ENCODE measurements around the gene RBM27.
"Not testable (repeated sequence)": the region's sequence is repeated elsewhere in the genome, so short reads cannot be mapped to it uniquely, and the experiment has no call there.

The RBM27 gene

GRCh38 chr5:146192571-146193043, 10.8 kb upstream of the RBM27 start:
- no peak for DNase-seq (ENCODE audit: extremely low spot score)
- POLR2A ChIA-PET: no interaction called here
- CTCF ChIA-PET: interaction anchor here (1.2 kb wide), 1 partner anchor 10 kb away, joined by 5 read pairs; the partner anchor contains the start of gene RBM27
- no peak for TF ChIP-seq CTCF (IDR thresholded peaks at IDR 0.05; ENCODE audit: control extremely low read depth, extremely low read depth, low read depth, missing control alignments)

- ChIA-PET CTCF (interaction anchor here (1.2 kb wide), 1 partner anchor 10 kb away, joined by 5 read pairs; the partner anchor contains the start of gene RBM27), POLR2A (no interaction called here)
- no peak for DNase-seq (ENCODE audit: extremely low spot score)
- no peak for TF ChIP-seq CTCF (IDR thresholded peaks at IDR 0.05; ENCODE audit: control extremely low read depth, extremely low read depth, low read depth, missing control alignments)
Measured at GRCh38 chr5:146193285-146193684, 10.1 kb upstream of the RBM27 start.

GRCh38 chr5:146194997-146195396, 8.4 kb upstream of the RBM27 start:
- POLR2A ChIA-PET; CTCF ChIA-PET; DNase-seq (ENCODE audit: extremely low spot score): not testable (repeated sequence)

- ChIA-PET POLR2A (no interaction called here), CTCF (no interaction called here)
- DNase-seq (ENCODE audit: extremely low spot score): no peak
- no peak for TF ChIP-seq CTCF (IDR thresholded peaks at IDR 0.05; ENCODE audit: control extremely low read depth, extremely low read depth, low read depth, missing control alignments)
Measured at GRCh38 chr5:146196459-146197048, 6.9 kb upstream of the RBM27 start.

- no peak for TF ChIP-seq CTCF (IDR thresholded peaks at IDR 0.05; ENCODE audit: control extremely low read depth, extremely low read depth, low read depth, missing control alignments)
- POLR2A ChIA-PET: no interaction called here
- CTCF ChIA-PET: interaction anchor here (0.7 to 3.0 kb wide), 3 partner anchors 13 to 27 kb away, joined by 3 to 10 read pairs (median 3); no protein-coding TSS in a partner anchor
- DNase-seq (ENCODE audit: extremely low spot score): no peak
Measured at GRCh38 chr5:146199176-146199815, 4.1 kb upstream of the RBM27 start.

GRCh38 chr5:146201795-146202194, 1.6 kb upstream of the RBM27 start:
- DNase-seq (ENCODE audit: extremely low spot score); POLR2A ChIA-PET: not testable (repeated sequence)
- CTCF ChIA-PET: interaction anchor here (2.0 kb wide), 1 partner anchor 9 kb away, joined by 5 read pairs; no protein-coding TSS in a partner anchor

- no peak for TF ChIP-seq CTCF (IDR thresholded peaks at IDR 0.05; ENCODE audit: control extremely low read depth, extremely low read depth, low read depth, missing control alignments)
- ChIA-PET CTCF (interaction anchor here (2.0 kb wide), 1 partner anchor 11 kb away, joined by 5 read pairs; no protein-coding TSS in a partner anchor), POLR2A (interaction anchor here (1.0 kb wide), 1 partner anchor 21 kb away, joined by 4 read pairs; the partner anchor contains the start of gene LARS1)
- no peak for DNase-seq (ENCODE audit: extremely low spot score)
Measured at GRCh38 chr5:146203872-146204192, 427 bp downstream of the RBM27 start.
